Activated T-helper 2 cell treated with anti-CD3 and anti-CD28 coated beads, Interferon-gamma antibody, Interleukin-2, Interleukin-4, amounts not matched to agents 10 μg/mL and 5 μg/mL and 100 μg/mL, durations not matched to agents 14 hours and 24 hours and 36 hours (primary cell): ENCODE results near the gene TSHZ3. TPM values are rescaled to one million over a fixed set of nuclear protein-coding genes. Genes with fewer than 3 reads are reported as not detected.

Source experiments
- DNase-seq: peaks from one replicate; pipeline ENCODE4 v3.0.0; 2021; ENCODE audit warnings: low spot score
- H3K27ac Mint-ChIP-seq: one replicate; pipeline ENCODE4 v1.8.0; 2021; ENCODE audit warnings: mixed read lengths
- H3K27me3 Mint-ChIP-seq: one replicate; pipeline ENCODE4 v1.8.0; 2021; ENCODE audit warnings: low read depth, mixed read lengths
- H3K36me3 Mint-ChIP-seq: one replicate; pipeline ENCODE4 v1.8.0; 2021; ENCODE audit warnings: low read depth, mixed read lengths
- H3K4me1 Mint-ChIP-seq: one replicate; pipeline ENCODE4 v1.8.0; 2021; ENCODE audit warnings: low read depth, mixed read lengths
- H3K4me3 Mint-ChIP-seq: one replicate; pipeline ENCODE4 v1.8.0; 2021; ENCODE audit warnings: low read depth, mild to moderate bottlenecking, moderate library complexity, mixed read lengths
- H3K9me3 Mint-ChIP-seq: one replicate; pipeline ENCODE4 v1.8.0; 2021; ENCODE audit warnings: mixed read lengths
- intact Hi-C: fragments of 100-400 bp; cut with micrococcal nuclease; formaldehyde crosslinking; loops from one replicate; pipeline ENCODE4 v1.15.1; 2023
- total RNA-seq: library from RNA; stranded (reverse); gene quantifications from 2 replicates; pipeline ENCODE4 v1.2.3, GENCODE V29; 2022

Gene TSHZ3
- total RNA-seq, 1 donor from 2014 or later: 0.66 TPM

GRCh38 chr19:31255831-31256592 lies 93.2 kb downstream of the TSHZ3 start:
- intact Hi-C loops: no loop called here
- H3K4me1 Mint-ChIP-seq: no peaks in the 10 kb centered on the region
- DNase-seq: no peak
- H3K27me3 Mint-ChIP-seq: no peaks in the 10 kb centered on the region
- no peaks in the 10 kb centered on the region for H3K36me3 Mint-ChIP-seq
- H3K27ac Mint-ChIP-seq: no peak overlapping the region
- H3K9me3 Mint-ChIP-seq: no peaks in the 10 kb centered on the region
- H3K4me3 Mint-ChIP-seq: no peak overlapping the region

- Mint-ChIP-seq H3K4me3 (no peak overlapping the region), H3K36me3 (no peaks in the 10 kb centered on the region), H3K9me3 (no peaks in the 10 kb centered on the region), H3K27me3 (no peaks in the 10 kb centered on the region), H3K27ac (no peak overlapping the region), H3K4me1 (no peaks in the 10 kb centered on the region)
- DNase-seq: no peak
- intact Hi-C loops: no loop called here
Measured at GRCh38 chr19:31255174-31255799, 93.9 kb downstream of the TSHZ3 start.

GRCh38 chr19:31254611-31255010 lies 94.6 kb downstream of the TSHZ3 start:
- no peaks in the 10 kb centered on the region for H3K9me3 Mint-ChIP-seq
- H3K27me3 Mint-ChIP-seq: no peaks in the 10 kb centered on the region
- H3K27ac Mint-ChIP-seq: no peak overlapping the region
- H3K4me3 Mint-ChIP-seq: no peak overlapping the region
- no peaks in the 10 kb centered on the region for H3K4me1 Mint-ChIP-seq
- intact Hi-C loops: no loop called here
- DNase-seq: no peak
- H3K36me3 Mint-ChIP-seq: no peaks in the 10 kb centered on the region

- no peak for DNase-seq
- Mint-ChIP-seq H3K4me3 (no peak overlapping the region), H3K9me3 (no peaks in the 10 kb centered on the region), H3K27ac (no peak overlapping the region), H3K27me3 (no peaks in the 10 kb centered on the region), H3K36me3 (no peaks in the 10 kb centered on the region), H3K4me1 (no peaks in the 10 kb centered on the region)
- intact Hi-C loops: no loop called here
Measured at GRCh38 chr19:31254180-31254551, 95.1 kb downstream of the TSHZ3 start.

GRCh38 chr19:31253526-31254179 lies 95.6 kb downstream of the TSHZ3 start:
- no peak for DNase-seq
- Mint-ChIP-seq H3K27ac (no peak overlapping the region), H3K27me3 (no peaks in the 10 kb centered on the region), H3K4me3 (no peak overlapping the region), H3K9me3 (no peaks in the 10 kb centered on the region), H3K4me1 (no peaks in the 10 kb centered on the region), H3K36me3 (no peaks in the 10 kb centered on the region)
- intact Hi-C loops: no loop called here

GRCh38 chr19:31252441-31252840 lies 96.8 kb downstream of the TSHZ3 start:
- Mint-ChIP-seq H3K27me3 (peaks cover 3% of the 10 kb centered on the region), H3K9me3 (no peaks in the 10 kb centered on the region), H3K27ac (no peak overlapping the region), H3K4me1 (no peaks in the 10 kb centered on the region), H3K36me3 (no peaks in the 10 kb centered on the region), H3K4me3 (no peak overlapping the region)
- intact Hi-C loops: no loop called here
- no peak for DNase-seq

GRCh38 chr19:31249217-31249616 lies 100.0 kb downstream of the TSHZ3 start:
- DNase-seq: no peak
- Mint-ChIP-seq H3K4me1 (no peaks in the 10 kb centered on the region), H3K4me3 (no peak overlapping the region), H3K27me3 (peaks cover 3% of the 10 kb centered on the region), H3K36me3 (no peaks in the 10 kb centered on the region), H3K9me3 (no peaks in the 10 kb centered on the region), H3K27ac (no peak overlapping the region)
- intact Hi-C loops: no loop called here

GRCh38 chr19:31235806-31236205 lies 113.4 kb downstream of the TSHZ3 start:
- Mint-ChIP-seq H3K36me3 (no peaks in the 10 kb centered on the region), H3K4me3 (no peak overlapping the region), H3K27ac (no peak overlapping the region), H3K9me3 (no peaks in the 10 kb centered on the region), H3K27me3 (peaks cover 19% of the 10 kb centered on the region), H3K4me1 (no peaks in the 10 kb centered on the region)
- intact Hi-C loops: no loop called here
- DNase-seq: no peak

- Mint-ChIP-seq H3K27me3 (peaks cover 26% of the 10 kb centered on the region), H3K36me3 (no peaks in the 10 kb centered on the region), H3K4me1 (no peaks in the 10 kb centered on the region), H3K9me3 (no peaks in the 10 kb centered on the region), H3K27ac (no peak overlapping the region), H3K4me3 (no peak overlapping the region)
- intact Hi-C loops: no loop called here
- DNase-seq: no peak
Measured at GRCh38 chr19:31233295-31233800, 115.9 kb downstream of the TSHZ3 start.

- Mint-ChIP-seq H3K27me3 (peaks cover 26% of the 10 kb centered on the region), H3K4me1 (no peaks in the 10 kb centered on the region), H3K4me3 (no peak overlapping the region), H3K27ac (no peak overlapping the region), H3K36me3 (no peaks in the 10 kb centered on the region), H3K9me3 (no peaks in the 10 kb centered on the region)
- intact Hi-C loops: no loop called here
- no peak for DNase-seq
Measured at GRCh38 chr19:31232871-31233270, 116.4 kb downstream of the TSHZ3 start.

GRCh38 chr19:31232180-31232579 lies 117.1 kb downstream of the TSHZ3 start:
- no peaks in the 10 kb centered on the region for H3K4me1 Mint-ChIP-seq
- intact Hi-C loops: no loop called here
- no peaks in the 10 kb centered on the region for H3K9me3 Mint-ChIP-seq
- H3K27me3 Mint-ChIP-seq: peaks cover 26% of the 10 kb centered on the region
- H3K36me3 Mint-ChIP-seq: no peaks in the 10 kb centered on the region
- DNase-seq: no peak
- H3K27ac Mint-ChIP-seq: no peak overlapping the region
- H3K4me3 Mint-ChIP-seq: no peak overlapping the region

GRCh38 chr19:31231237-31231636 lies 118.0 kb downstream of the TSHZ3 start:
- H3K36me3 Mint-ChIP-seq: no peaks in the 10 kb centered on the region
- no peak for DNase-seq
- H3K4me1 Mint-ChIP-seq: no peaks in the 10 kb centered on the region
- peaks cover 4% of the 10 kb centered on the region for H3K9me3 Mint-ChIP-seq
- no peak overlapping the region for H3K27ac Mint-ChIP-seq
- H3K27me3 Mint-ChIP-seq: peaks cover 23% of the 10 kb centered on the region
- intact Hi-C loops: no loop called here
- no peak overlapping the region for H3K4me3 Mint-ChIP-seq
